Head of caudate nucleus (tissue), 42 donors: ENCODE results near the gene ZNF655.

Experiments
- DNase-seq, 42 donors: peaks; one replicate each; pipeline versions ENCODE4 v3.0.0 to v3.0.0-alpha.2; 2020 to 2021; ENCODE audit warnings: mixed read lengths in 7 of 42
- intact Hi-C: fragments of 100-400 bp; cut with DNase I; formaldehyde crosslinking; loops from one replicate; pipeline ENCODE4 v1.15.0; 2022

ZNF655 gene

GRCh38 chr7:99624484-99624883 is 66.0 kb downstream of the ZNF655 start:
- intact Hi-C loops, result no loop called here
- no peak for DNase-seq

- DNase-seq, result no peak
- intact Hi-C loops, result no loop called here
Measured at GRCh38 chr7:99625321-99625720, 66.9 kb downstream of the ZNF655 start.

- intact Hi-C loops, result no loop called here
- no peak for DNase-seq
Measured at GRCh38 chr7:99625961-99626360, 67.5 kb downstream of the ZNF655 start.
